ENCODE results near the gene PLTP.

PLTP gene

DNA sequence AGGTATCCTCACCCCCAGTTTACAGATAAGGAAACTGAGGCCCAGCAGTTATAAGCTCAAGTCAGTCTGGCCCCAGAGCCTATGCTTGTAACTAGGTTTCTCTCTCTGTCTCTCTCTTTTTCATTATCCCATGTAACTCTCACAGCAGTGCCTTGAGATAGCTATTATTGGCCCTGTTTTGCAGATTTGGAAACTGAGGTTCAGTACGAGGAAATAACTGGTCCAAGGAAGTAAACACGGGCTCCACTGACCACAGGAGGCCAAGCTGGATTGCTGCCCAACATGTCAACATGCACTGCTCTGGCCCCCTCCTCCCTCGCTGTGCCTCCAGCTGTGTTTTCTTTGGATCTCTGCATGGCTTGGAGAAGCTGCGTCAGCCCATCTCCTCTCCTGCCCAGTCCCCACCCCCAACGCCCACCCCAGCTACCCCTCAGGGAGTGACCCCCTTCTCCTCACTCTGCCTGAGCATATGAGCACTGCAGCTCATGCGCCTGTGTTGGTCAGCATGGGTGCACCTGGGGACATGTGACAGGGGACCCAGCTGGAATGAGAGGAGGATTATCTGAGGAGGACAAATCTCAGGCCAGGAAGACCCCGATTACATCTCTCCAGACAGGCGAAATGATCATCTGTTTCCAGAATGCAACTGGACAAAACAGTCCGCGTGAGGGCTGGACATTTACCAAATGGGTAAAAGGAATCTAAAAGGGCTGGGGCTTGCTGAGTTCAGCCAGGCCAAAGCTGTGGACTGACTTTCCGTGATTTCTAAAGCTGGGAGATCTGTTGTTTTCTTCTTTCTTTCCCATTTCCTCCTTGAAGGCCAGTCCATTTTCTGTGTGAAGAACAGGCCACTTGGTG, 7.8 kb upstream of the PLTP start:
- H3K9me3 Mint-ChIP-seq = no peaks in the 10 kb centered on the region
- no peak overlapping the region for H3K27ac Mint-ChIP-seq
- no peak for DNase-seq (ENCODE audit: low spot score)
- H3K27me3 Mint-ChIP-seq (ENCODE audit: low read depth) = peaks cover 34% of the 10 kb centered on the region
- H3K36me3 Mint-ChIP-seq (ENCODE audit: low read depth) = no peaks in the 10 kb centered on the region
- no peak overlapping the region for H3K4me3 Mint-ChIP-seq
- no peaks in the 10 kb centered on the region for H3K4me1 Mint-ChIP-seq (ENCODE audit: low read depth)

DNA sequence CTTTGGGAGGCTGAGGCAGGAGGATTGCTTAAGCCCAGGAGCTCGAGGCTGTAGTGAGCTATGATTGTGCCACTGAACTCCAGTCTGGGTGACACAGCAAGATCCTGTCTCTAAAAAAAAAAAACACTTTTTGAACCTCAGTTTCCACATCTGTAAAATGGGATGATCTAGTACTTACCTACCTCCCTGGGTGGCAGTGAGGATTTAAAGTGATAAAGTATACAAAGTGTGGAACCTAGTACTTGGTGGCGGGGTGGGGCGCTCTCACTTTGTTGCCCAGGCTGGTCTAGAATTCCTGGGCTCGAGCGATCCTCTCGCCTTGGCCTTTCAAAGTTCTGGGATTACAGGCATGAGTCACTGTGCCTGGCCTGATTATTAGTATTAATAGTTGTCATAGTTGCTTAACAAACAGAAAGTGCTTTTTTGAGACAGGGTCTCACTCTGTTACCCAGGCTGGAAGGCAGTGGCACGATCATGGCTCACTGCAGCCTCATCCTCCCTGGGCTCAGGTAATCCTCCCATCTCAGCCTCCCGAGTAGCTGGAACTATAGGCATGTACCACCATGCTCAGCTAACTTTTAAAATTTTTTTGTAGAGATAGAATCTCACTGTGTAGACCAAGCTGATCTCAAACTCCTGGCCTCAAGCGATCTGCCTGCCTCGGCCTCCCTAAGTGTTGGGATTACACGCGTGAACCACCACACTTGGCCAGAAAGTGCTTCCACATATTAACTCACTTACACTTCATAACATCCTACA, 7.0 kb upstream of the PLTP start:
- Mint-ChIP-seq H3K36me3 (ENCODE audit: low read depth) (no peaks in the 10 kb centered on the region), H3K4me3 (no peak overlapping the region), H3K27ac (no peak overlapping the region), H3K27me3 (ENCODE audit: low read depth) (peaks cover 31% of the 10 kb centered on the region), H3K4me1 (ENCODE audit: low read depth) (no peaks in the 10 kb centered on the region), H3K9me3 (no peaks in the 10 kb centered on the region)
- DNase-seq (ENCODE audit: low spot score) = no peak

DNA sequence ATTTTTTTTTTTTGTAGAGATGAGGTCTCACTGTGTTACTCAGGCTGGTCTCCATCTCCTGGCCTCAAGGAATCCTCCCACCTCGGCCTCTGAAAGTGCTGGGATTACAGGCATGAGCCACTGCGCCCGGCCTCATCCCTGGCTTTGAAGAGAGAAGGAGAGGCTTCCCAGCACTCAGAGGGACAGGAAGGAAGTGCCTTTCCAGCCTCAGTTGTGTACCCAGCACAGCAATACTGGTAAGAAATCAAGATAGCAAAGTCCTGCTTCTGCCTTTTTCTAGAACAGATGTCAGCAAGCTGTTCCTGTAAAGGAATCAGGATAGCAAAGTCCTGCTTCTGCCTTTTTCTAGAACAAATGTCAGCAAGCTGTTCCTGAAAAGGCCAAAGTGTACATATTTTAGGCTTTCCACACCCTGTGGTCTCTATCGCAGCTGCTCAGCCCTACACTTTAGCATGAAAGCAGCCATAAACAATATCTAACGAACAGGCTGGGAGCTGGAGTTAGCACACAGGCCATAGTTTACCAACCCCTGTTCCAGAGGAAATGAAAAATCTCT, 6.3 kb upstream of the PLTP start:
- Mint-ChIP-seq H3K36me3 (ENCODE audit: low read depth) (no peaks in the 10 kb centered on the region), H3K4me3 (no peak overlapping the region), H3K9me3 (no peaks in the 10 kb centered on the region), H3K27ac (no peak overlapping the region), H3K4me1 (ENCODE audit: low read depth) (no peaks in the 10 kb centered on the region), H3K27me3 (ENCODE audit: low read depth) (peaks cover 31% of the 10 kb centered on the region)
- DNase-seq (ENCODE audit: low spot score) = no peak

DNA sequence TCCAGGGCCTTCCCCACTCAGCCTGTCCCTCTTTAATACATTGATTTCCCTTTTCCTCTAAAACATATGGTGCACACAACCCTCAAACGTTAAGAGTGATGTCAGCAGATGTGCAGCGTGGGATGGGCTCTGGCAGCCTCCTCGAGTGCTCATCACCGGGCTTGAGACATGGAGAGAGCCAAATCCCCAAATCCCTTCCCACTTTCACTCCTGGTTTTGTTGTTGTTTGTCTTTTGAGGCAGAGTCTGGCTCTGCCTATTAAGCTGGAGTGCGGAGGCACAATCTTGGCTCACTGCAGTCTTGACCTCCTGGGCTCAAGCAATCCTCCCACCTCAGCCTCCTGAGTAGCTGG, 5.8 kb upstream of the PLTP start:
- H3K27me3 Mint-ChIP-seq (ENCODE audit: low read depth) = peaks cover 31% of the 10 kb centered on the region
- no peak overlapping the region for H3K27ac Mint-ChIP-seq
- H3K9me3 Mint-ChIP-seq = no peaks in the 10 kb centered on the region
- H3K4me1 Mint-ChIP-seq (ENCODE audit: low read depth) = no peaks in the 10 kb centered on the region
- no peak overlapping the region for H3K4me3 Mint-ChIP-seq
- no peaks in the 10 kb centered on the region for H3K36me3 Mint-ChIP-seq (ENCODE audit: low read depth)
- DNase-seq (ENCODE audit: low spot score) = no peak

DNA sequence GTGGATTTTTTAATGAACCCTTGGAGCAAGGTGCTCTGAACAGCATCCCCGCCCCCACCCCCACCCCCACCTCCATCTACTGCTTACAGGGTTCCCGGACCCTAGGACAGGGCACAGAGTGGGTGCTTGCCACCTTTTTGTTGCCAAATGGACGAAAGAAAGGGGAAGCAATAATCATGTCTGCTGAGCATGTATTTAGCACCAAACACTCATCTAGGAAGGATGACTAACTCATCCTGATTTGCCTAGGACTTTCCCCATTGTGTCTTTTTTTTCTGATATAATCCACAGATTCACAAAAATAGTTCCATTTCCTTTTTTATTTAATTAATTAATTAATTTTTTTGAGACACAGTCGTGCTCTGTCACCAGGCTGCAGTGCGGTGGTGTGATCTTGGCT, 1.2 kb upstream of the PLTP start:
- Mint-ChIP-seq H3K27ac (no peak overlapping the region), H3K4me3 (no peak overlapping the region), H3K4me1 (ENCODE audit: low read depth) (peaks cover 7% of the 10 kb centered on the region), H3K27me3 (ENCODE audit: low read depth) (peaks cover 10% of the 10 kb centered on the region), H3K36me3 (ENCODE audit: low read depth) (no peaks in the 10 kb centered on the region), H3K9me3 (no peaks in the 10 kb centered on the region)
- DNase-seq (ENCODE audit: low spot score) = no peak

DNA sequence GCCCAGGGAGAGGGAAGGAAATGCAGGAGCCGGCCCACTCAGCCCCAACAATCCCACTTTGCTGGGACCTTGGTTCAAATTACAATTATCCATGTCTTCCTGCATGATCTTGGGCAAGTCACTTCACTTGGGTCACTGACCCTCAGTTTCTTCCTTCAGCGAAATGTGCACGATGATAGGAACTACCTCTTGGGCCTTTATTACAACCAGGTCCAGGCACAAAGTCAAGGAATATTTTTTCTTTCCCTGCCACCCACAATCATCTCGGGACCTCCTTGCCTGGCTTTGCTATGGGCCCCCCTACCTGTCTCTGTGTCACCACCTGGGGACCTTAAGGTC, 358 bp upstream of the PLTP start:
- Mint-ChIP-seq H3K27ac (no peak overlapping the region), H3K36me3 (ENCODE audit: low read depth) (no peaks in the 10 kb centered on the region), H3K9me3 (no peaks in the 10 kb centered on the region), H3K27me3 (ENCODE audit: low read depth) (peaks cover 7% of the 10 kb centered on the region), H3K4me3 (peak overlapping the region; percentile 45), H3K4me1 (ENCODE audit: low read depth) (peaks cover 7% of the 10 kb centered on the region)
- no peak for DNase-seq (ENCODE audit: low spot score)

DNA sequence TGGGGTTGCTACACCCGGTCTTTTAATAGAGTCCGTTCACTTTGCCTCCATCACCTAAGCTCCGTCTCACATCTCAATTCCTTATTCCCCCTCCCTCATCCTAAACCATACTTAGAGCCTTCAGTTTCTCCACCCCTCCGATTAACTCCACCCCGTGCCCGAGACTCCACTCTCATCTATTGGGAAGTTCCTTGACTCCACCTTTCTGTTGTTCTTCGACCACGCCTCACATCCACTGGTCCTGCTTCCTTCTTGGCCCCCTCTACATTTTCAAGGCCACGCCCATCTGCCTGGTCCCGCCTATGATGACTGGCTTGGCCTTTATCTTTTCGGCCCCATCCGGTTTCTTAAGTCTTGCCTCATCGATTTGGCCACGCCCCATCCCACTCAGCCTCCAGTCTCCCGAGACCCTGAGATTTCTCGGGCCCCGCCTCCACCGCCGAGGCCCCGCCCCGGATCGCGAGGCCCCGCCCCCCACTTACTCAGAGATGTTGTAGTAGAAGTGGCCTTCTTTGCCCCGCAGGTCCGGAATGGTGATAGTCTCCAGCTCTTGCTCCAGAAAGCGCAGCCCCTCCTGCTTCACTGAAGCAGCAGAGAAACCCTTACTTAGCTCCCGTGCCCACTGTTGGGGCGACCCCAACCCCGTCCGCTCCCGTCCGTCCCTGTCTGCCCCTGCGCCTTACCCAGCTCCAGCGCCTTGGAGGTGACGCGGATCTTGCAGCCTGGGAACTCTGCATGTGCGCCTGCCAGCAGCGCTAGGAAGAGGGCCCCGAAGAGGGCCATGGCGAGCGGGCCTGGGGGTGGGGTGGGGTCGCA, 1.1 kb downstream of the PLTP start:
- peak overlapping the region; percentile 65 for H3K4me3 Mint-ChIP-seq
- no peaks in the 10 kb centered on the region for H3K9me3 Mint-ChIP-seq
- no peaks in the 10 kb centered on the region for H3K36me3 Mint-ChIP-seq (ENCODE audit: low read depth)
- peaks cover 7% of the 10 kb centered on the region for H3K4me1 Mint-ChIP-seq (ENCODE audit: low read depth)
- H3K27ac Mint-ChIP-seq = peak overlapping the region; percentile 78
- peak; percentile 94 for DNase-seq (ENCODE audit: low spot score)
- H3K27me3 Mint-ChIP-seq (ENCODE audit: low read depth) = peaks cover 3% of the 10 kb centered on the region

DNA sequence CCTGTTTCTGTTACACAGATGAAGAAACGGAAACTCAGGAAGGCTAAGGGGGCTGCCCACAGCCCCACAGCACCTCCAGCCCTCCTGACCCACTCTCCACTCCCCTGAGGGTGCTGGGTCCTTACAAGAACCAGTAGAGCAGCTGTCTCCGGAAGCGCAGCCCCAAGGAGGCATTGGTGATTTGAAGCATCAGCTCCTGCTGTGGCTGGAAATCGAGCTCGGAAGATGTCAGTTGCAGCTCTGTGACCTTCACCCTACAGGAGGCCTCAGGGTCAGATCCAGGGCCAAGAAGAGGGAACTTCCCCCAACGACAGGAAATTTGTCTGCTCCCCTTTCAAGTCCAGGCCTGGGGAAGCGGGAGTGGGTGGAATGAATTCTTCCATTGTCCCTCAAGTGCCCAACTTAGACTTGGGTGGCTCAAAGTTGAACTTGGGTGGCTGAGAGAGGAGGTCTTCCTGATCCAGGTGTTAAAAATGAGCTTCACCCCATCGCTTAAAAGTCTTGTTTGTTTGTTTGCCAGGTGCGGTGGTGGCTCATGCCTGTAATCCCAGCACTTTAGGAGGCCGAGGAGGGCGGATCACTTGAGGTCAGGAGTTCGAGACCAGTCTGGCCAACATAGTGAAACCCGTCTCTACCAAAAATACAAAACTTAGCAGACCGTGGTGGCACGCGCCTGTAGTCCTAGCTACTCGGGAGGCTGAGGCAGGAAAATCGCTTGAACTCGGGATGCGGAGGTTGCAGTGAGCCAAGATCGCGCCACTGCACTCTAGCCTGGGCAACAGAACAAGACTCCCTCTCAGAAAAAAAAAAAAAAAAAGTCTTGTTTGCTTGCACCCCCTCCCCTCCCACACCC, 1.9 kb downstream of the PLTP start:
- H3K27me3 Mint-ChIP-seq (ENCODE audit: low read depth) = peaks cover 3% of the 10 kb centered on the region
- no peaks in the 10 kb centered on the region for H3K36me3 Mint-ChIP-seq (ENCODE audit: low read depth)

DNA sequence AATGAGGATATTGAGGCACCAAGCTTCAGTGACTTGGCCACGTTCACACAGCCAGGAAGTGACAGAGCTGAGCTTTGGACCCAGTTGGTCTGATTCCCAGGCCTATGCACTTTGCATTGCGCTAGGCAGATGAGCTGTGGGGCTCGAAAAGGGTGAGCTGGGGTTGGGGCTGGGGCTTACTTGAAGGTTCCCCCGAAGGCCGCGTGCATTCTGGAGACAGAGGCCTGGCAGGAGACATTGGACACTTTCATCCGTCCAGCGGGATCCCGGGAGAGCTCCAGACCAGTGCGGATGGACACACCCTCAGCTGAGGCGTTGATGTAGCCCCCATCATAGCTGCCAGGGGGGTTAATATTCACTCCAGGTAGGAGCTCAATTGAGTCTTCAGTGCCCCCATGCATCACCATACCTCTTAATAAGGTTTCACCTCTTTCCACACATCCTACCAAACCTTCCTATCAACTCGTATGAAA, 2.6 kb downstream of the PLTP start:
- no peaks in the 10 kb centered on the region for H3K9me3 Mint-ChIP-seq
- H3K4me1 Mint-ChIP-seq (ENCODE audit: low read depth) = peaks cover 7% of the 10 kb centered on the region
- H3K36me3 Mint-ChIP-seq (ENCODE audit: low read depth) = no peaks in the 10 kb centered on the region
- DNase-seq (ENCODE audit: low spot score) = no peak
- H3K27me3 Mint-ChIP-seq (ENCODE audit: low read depth) = peaks cover 3% of the 10 kb centered on the region
- H3K4me3 Mint-ChIP-seq = no peak overlapping the region
- H3K27ac Mint-ChIP-seq = no peak overlapping the region

More for the DNA sequence above, 1.9 kb downstream of the PLTP start:
- Mint-ChIP-seq H3K27ac (peak overlapping the region; percentile 78), H3K4me3 (peak overlapping the region; percentile 65), H3K9me3 (no peaks in the 10 kb centered on the region), H3K4me1 (ENCODE audit: low read depth) (peaks cover 7% of the 10 kb centered on the region)
- no peak for DNase-seq (ENCODE audit: low spot score)

DNA sequence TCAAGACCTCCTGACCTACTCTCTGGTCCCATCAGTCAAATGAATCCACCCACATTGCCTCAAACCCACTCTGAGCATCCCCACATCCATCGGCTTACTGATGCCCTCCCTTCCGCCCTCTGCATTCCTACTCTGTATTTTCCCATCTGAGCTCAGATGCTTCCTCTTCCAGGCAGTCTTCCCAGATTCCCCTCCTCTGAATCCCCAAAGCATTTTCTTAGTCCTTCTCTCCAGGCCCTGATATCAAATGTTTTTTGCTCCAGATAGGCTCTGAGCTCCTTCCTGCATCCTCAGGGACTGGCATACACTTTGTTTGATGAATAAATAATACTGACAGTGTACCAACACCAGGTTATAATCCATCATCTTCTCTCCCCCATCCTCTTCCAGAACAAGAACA, 3.9 kb downstream of the PLTP start:
- no peaks in the 10 kb centered on the region for H3K9me3 Mint-ChIP-seq
- DNase-seq (ENCODE audit: low spot score) = no peak
- H3K4me3 Mint-ChIP-seq = no peak overlapping the region
- H3K36me3 Mint-ChIP-seq (ENCODE audit: low read depth) = no peaks in the 10 kb centered on the region
- peaks cover 3% of the 10 kb centered on the region for H3K27me3 Mint-ChIP-seq (ENCODE audit: low read depth)
- peaks cover 7% of the 10 kb centered on the region for H3K4me1 Mint-ChIP-seq (ENCODE audit: low read depth)
- no peak overlapping the region for H3K27ac Mint-ChIP-seq

DNA sequence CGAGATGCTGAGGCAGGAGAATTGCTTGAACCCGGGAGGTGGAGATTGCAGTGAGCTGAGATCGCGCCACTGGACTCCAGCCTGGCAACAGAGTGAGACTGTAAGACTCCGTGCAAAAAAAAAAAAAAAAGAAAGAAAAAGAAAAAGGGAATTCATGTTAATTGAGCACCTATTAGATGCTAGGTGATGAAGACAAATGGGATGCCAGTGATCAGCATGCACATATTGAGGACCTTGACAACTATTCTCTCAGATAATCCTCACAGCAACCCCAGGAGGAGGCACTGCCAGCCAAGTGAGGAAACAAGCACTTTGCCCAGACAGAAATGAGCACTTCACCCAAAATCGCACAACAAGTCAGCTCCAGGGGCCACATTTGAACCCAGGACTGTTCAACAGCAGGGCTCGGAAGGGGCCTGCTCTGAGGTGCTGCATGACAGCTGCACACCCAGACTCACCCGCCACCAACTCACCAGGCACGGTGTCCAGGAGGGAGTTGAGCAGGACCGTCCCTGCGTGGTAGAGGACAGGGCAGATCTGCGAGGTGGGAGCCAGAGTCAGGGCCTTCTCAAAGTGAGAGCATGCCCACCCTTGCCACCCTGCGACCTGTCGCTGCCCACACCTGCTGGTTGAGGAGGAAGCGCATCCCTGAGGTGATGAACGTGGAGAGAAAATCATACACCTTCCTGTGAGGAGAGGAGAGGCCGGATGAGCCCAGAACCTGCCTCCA, 4.6 kb downstream of the PLTP start:
- Mint-ChIP-seq H3K36me3 (ENCODE audit: low read depth) (no peaks in the 10 kb centered on the region), H3K27me3 (ENCODE audit: low read depth) (peaks cover 2% of the 10 kb centered on the region), H3K27ac (no peak overlapping the region), H3K4me3 (no peak overlapping the region), H3K4me1 (ENCODE audit: low read depth) (peaks cover 7% of the 10 kb centered on the region), H3K9me3 (no peaks in the 10 kb centered on the region)
- DNase-seq (ENCODE audit: low spot score) = no peak

DNA sequence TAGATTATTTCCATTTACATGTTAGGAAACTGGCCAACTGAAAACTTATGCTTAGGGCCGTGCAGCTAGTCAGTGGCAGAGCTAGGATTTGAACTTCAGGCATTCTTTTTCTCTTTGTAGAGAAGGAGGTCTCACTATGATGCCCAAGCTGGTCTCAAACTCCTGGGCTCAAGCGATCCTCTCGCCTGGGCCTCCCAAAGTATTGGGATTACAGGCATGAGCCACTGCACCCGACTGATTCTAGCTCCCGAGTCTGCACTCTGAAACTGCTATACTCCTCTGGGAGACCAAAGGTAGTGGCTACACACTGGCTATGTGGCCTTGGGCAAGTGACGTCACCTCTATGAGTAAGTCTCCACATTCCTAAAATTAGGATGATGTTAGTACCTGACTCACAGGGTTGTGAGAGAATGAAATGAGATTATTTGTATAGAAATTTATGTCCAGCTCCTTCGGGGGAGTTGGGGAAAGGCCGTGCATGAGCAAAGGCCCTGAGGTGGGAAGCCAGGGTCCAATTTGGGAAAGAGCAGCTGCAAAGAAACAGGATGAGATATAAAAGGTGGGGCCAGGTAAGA, 6.4 kb downstream of the PLTP start:
- no peaks in the 10 kb centered on the region for H3K36me3 Mint-ChIP-seq (ENCODE audit: low read depth)
- peaks cover 1% of the 10 kb centered on the region for H3K4me1 Mint-ChIP-seq (ENCODE audit: low read depth)
- no peak for DNase-seq (ENCODE audit: low spot score)
- H3K4me3 Mint-ChIP-seq = no peak overlapping the region
- H3K9me3 Mint-ChIP-seq = no peaks in the 10 kb centered on the region
- H3K27me3 Mint-ChIP-seq (ENCODE audit: low read depth) = no peaks in the 10 kb centered on the region
- no peak overlapping the region for H3K27ac Mint-ChIP-seq
